ENCODE measurements around the gene SLC25A47. TPM values are rescaled to one million over a fixed set of nuclear protein-coding genes. Genes with fewer than 3 reads are reported as not detected.
"Not testable (repeated sequence)": the region's sequence is repeated elsewhere in the genome, so short reads cannot be mapped to it uniquely, and the experiment has no call there.

SLC25A47 gene
- total RNA-seq, 1 experiment from 2014 or later: not detected

GRCh38 chr14:100344657-100345056, 21.5 kb downstream of the SLC25A47 start:
- BruUV-seq (replicated peaks); intact Hi-C loops (cut with micrococcal nuclease; ENCODE audit: unreplicated experiment); H3K4me3 ChIP-seq (ENCODE audit: low read depth in 2 of 2, low read length in 2 of 2); H3K27me3 ChIP-seq (ENCODE audit: control insufficient read depth, insufficient read depth, low read length); H3K27ac ChIP-seq (ENCODE audit: low read length); DNase-seq (ENCODE audit: low read depth, low spot score); H3K36me3 ChIP-seq (ENCODE audit: control insufficient read depth, insufficient read depth, low read length); POLR2A ChIA-PET; CTCF ChIA-PET; ATAC-seq; in situ Hi-C loops (cut with HindIII; ENCODE audit: low pct_unique_long_range_greater_than_20kb, low sequenced_read_pairs); H3K9me3 ChIP-seq (ENCODE audit: control insufficient read depth, insufficient read depth, low read depth, low read length); H3K4me1 ChIP-seq (ENCODE audit: control insufficient read depth, insufficient read depth, low read length): not testable (repeated sequence)

- H3K36me3 ChIP-seq (ENCODE audit: control insufficient read depth, insufficient read depth, low read length): no peaks in the 10 kb centered on the region
- POLR2A ChIA-PET: interaction anchor here (0.6 kb wide), 1 partner anchor 32 kb away, joined by 5 read pairs; no protein-coding TSS in a partner anchor
These were observed 22.6 kb downstream of the SLC25A47 start for GRCh38 chr14:100345711-100346110.

GRCh38 chr14:100346306-100347091, 23.4 kb downstream of the SLC25A47 start:
- POLR2A ChIA-PET: interaction anchor here (0.6 kb wide), 2 partner anchors 32 to 162 kb away, joined by 3 to 5 read pairs; no protein-coding TSS in a partner anchor
- BruUV-seq (replicated peaks): no TSS peak
- TF ChIP-seq TCF7L2 (IDR thresholded peaks at IDR 0.05; ENCODE audit: low read depth, low read length) (no peak), REST (IDR thresholded peaks at IDR 0.05; ENCODE audit: insufficient read depth in 1 of 2, low read depth in 2 of 2, low read length in 1 of 2) (no peak), SIN3A (IDR thresholded peaks at IDR 0.05; ENCODE audit: borderline replicate concordance, insufficient read depth, low read depth, low read length) (no peak), CTCF (IDR thresholded peaks at IDR 0.05) (no peak)
- ATAC-seq (no peak), DNase-seq (ENCODE audit: low read depth, low spot score) (no peak)
- Histone ChIP-seq H3K27me3 (ENCODE audit: control insufficient read depth, insufficient read depth, low read length) (no peaks in the 10 kb centered on the region), H3K27ac (ENCODE audit: low read length) (no peak overlapping the region), H3K4me3 (ENCODE audit: low read depth in 2 of 2, low read length in 2 of 2) (no peak overlapping the region), H3K4me1 (ENCODE audit: control insufficient read depth, insufficient read depth, low read length) (peaks cover 2% of the 10 kb centered on the region; the same call in 1 of the 2 replicates), H3K36me3 (ENCODE audit: control insufficient read depth, insufficient read depth, low read length) (no peaks in the 10 kb centered on the region), H3K9me3 (ENCODE audit: control insufficient read depth, insufficient read depth, low read depth, low read length) (no peaks in the 10 kb centered on the region)
- intact Hi-C loops (cut with micrococcal nuclease; ENCODE audit: unreplicated experiment): no loop called here
- CTCF ChIA-PET: no interaction called here
- in situ Hi-C loops (cut with HindIII; ENCODE audit: low pct_unique_long_range_greater_than_20kb, low sequenced_read_pairs): no loop called here

More at GRCh38 chr14:100345711-100346110, 22.6 kb downstream of the SLC25A47 start:
- no peak for DNase-seq (ENCODE audit: low read depth, low spot score)
- intact Hi-C loops (cut with micrococcal nuclease; ENCODE audit: unreplicated experiment) (no loop called here), in situ Hi-C loops (cut with HindIII; ENCODE audit: low pct_unique_long_range_greater_than_20kb, low sequenced_read_pairs) (no loop called here)
- H3K27ac ChIP-seq (ENCODE audit: low read length): no peak overlapping the region
- H3K27me3 ChIP-seq (ENCODE audit: control insufficient read depth, insufficient read depth, low read length): no peaks in the 10 kb centered on the region
- CTCF ChIA-PET: no interaction called here
- no peak for TF ChIP-seq CTCF (IDR thresholded peaks at IDR 0.05)
- no peak overlapping the region for H3K4me3 ChIP-seq (ENCODE audit: low read depth in 2 of 2, low read length in 2 of 2)
- no peaks in the 10 kb centered on the region for H3K9me3 ChIP-seq (ENCODE audit: control insufficient read depth, insufficient read depth, low read depth, low read length)
- peaks cover 5% of the 10 kb centered on the region; the same call in 1 of the 2 replicates for H3K4me1 ChIP-seq (ENCODE audit: control insufficient read depth, insufficient read depth, low read length)
- BruUV-seq (replicated peaks): no TSS peak
- ATAC-seq: no peak
